Gastrocnemius medialis (tissue), 4 donors: Measurements from ENCODE around the gene CCDC93.

Source experiments
- CTCF ChIP-seq, 5 experiments: fragments of 450-650 bp in 3 of 5; fragments of 200-600 bp in 2 of 5; sonication (generic) in 2 of 5; IDR thresholded peaks in 4 of 5; conservative IDR thresholded peaks in 1 of 5; 1 replicate in 4 of 5; 2 replicates in 1 of 5; pipeline ENCODE4 v1.5.1; 2016 to 2019; ENCODE audit warnings: antibody characterized with exemption in 5 of 5, mild to moderate bottlenecking in 3 of 5, moderate library complexity in 3 of 5
- POLR2A ChIP-seq, 2 donors: fragments of 450-650 bp; IDR thresholded peaks; one replicate each; pipeline ENCODE4 v1.6.1; 2017; ENCODE audit warnings: antibody characterized with exemption in 2 of 2, mild to moderate bottlenecking in 2 of 2, moderate library complexity in 2 of 2

DNA sequence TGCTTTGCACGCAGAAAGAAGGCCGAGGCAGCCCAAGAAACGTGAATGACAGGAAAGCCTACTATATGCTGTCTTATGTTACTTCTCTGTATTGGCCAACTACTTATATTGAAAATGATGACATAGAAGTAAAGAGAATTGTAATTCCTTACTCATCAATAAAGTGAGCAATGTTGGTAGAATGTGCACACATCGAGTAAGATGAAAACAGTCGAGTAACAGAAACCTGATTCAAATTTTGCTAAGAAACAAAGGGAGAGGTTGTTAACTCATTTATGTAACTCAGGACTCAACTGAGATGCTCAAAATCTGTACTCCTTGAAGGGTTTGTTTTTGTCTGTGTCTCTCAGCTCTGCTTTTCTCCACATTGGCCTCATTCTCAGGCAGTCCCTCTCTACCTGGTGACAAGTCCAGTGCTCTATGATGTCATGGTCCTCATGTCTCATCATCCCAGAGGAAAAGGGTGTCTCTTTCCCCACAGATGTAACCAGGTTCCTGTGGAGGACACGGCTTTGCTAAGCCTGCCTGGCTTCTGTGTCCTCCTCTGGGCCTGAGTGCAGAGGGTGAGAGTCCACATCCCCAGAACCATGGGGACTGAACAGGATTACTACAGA, 30.3 kb upstream of the CCDC93 start:
- TF ChIP-seq POLR2A (IDR thresholded peaks at IDR 0.05) (no peak), CTCF (IDR thresholded peaks at IDR 0.05 in 4 of 5, conservative IDR thresholded peaks at IDR 0.05 in 1 of 5) (no peak)
